OCI-LY7 (cell line): ENCODE data around the gene SLC7A11.

Source experiments
- CTCF ChIP-seq: fragments of 200-600 bp; sonication (generic); conservative IDR thresholded peaks from 2 replicates; pipeline ENCODE4 v1.5.1; 2014; ENCODE audit warnings: mild to moderate bottlenecking, antibody characterized with exemption, low read length, moderate library complexity, mixed read lengths
- EZH2phosphoT487 ChIP-seq: fragments of 200-600 bp; sonication (generic); IDR thresholded peaks from 2 replicates; pipeline ENCODE4 v1.6.1; 2018; ENCODE audit warnings: low read depth, borderline replicate concordance, mild to moderate bottlenecking, mixed run types, antibody characterized with exemption, low read length, moderate library complexity, mixed read lengths

- TF ChIP-seq CTCF (no peak), EZH2phosphoT487 (no peak)
Observed at GRCh38 chr4:138275963-138276621, 33.9 kb upstream of the SLC7A11 start.
